HepG2 (cell line): ENCODE measurements around the gene RDH13. TPM values are rescaled to one million over a fixed set of nuclear protein-coding genes. Genes with fewer than 3 reads are reported as not detected.

Experiments
- ADNP ChIP-seq: sonication (generic); formaldehyde crosslinking; IDR thresholded peaks from 2 replicates; pipeline ENCODE4 v1.4.0; 2020; ENCODE audit warnings: missing genetic modification reagents
- AFF4 ChIP-seq: sonication (generic); formaldehyde crosslinking; IDR thresholded peaks from 2 replicates; pipeline ENCODE4 v1.4.0; 2020; ENCODE audit warnings: missing genetic modification reagents
- AGO1 ChIP-seq: fragments of 200-400 bp; formaldehyde crosslinking; IDR thresholded peaks from 2 replicates; pipeline ENCODE4 v1.6.1; 2017; ENCODE audit warnings: mild to moderate bottlenecking, low read depth, low read length, moderate library complexity; ENCODE audit not compliant: poor library complexity, severe bottlenecking
- CEBPG ChIP-seq: IDR thresholded peaks from 2 replicates; pipeline ENCODE4 v1.6.1; 2016
- CERS6 ChIP-seq: sonication (generic); formaldehyde crosslinking; IDR thresholded peaks from 2 replicates; pipeline ENCODE4 v1.5.0; 2020; ENCODE audit warnings: missing genetic modification reagents
- ELK4 ChIP-seq: sonication (generic); formaldehyde crosslinking; IDR thresholded peaks from 2 replicates; pipeline ENCODE4 v1.9.0; 2021; ENCODE audit warnings: missing genetic modification reagents, borderline replicate concordance
- FOXO4 ChIP-seq: sonication (generic); formaldehyde crosslinking; conservative IDR thresholded peaks from 2 replicates; pipeline ENCODE4 v1.8.1; 2023; ENCODE audit warnings: missing genetic modification reagents
- HCFC1 ChIP-seq: fragments of 150-350 bp; IDR thresholded peaks from 2 replicates; pipeline ENCODE4 v1.6.1; 2014; ENCODE audit warnings: low read depth, low read length
- KLF6 ChIP-seq: IDR thresholded peaks from 2 replicates; pipeline ENCODE4 v1.8.0; 2016; ENCODE audit warnings: missing biosample characterization, missing genetic modification reagents
- NCOR1 ChIP-seq: fragments of 200-600 bp; sonication (generic); IDR thresholded peaks from 2 replicates; pipeline ENCODE4 v1.7.0; 2017; ENCODE audit warnings: antibody characterized with exemption, low read length, borderline replicate concordance
- NFE2L2 ChIP-seq: fragments of 150-350 bp; IDR thresholded peaks from 2 replicates; pipeline ENCODE4 v1.6.1; 2014; ENCODE audit warnings: low read length
- ONECUT2 ChIP-seq: sonication (generic); formaldehyde crosslinking; IDR thresholded peaks from 2 replicates; pipeline ENCODE4 v1.4.0; 2020; ENCODE audit warnings: missing genetic modification reagents
- SOX13 ChIP-seq, 3 experiments: fragments of 450-650 bp in 1 of 3; sonication (generic) in 1 of 3; formaldehyde crosslinking in 1 of 3; IDR thresholded peaks in 2 of 3; conservative IDR thresholded peaks in 1 of 3; 2 replicates each; pipeline versions ENCODE4 v1.5.0 to v1.6.1; 2016 to 2020; ENCODE audit warnings: antibody characterized with exemption in 1 of 3, mild to moderate bottlenecking in 1 of 3, missing compliant biosample characterization in 1 of 3, missing genetic modification reagents in 1 of 3, moderate library complexity in 1 of 3
- TOPORS ChIP-seq: sonication (generic); formaldehyde crosslinking; IDR thresholded peaks from 2 replicates; pipeline ENCODE4 v1.8.0; 2023; ENCODE audit warnings: mild to moderate bottlenecking, missing genetic modification reagents
- ZBED4 ChIP-seq: sonication (generic); formaldehyde crosslinking; IDR thresholded peaks from 2 replicates; pipeline ENCODE4 v1.4.0; 2020; ENCODE audit warnings: missing genetic modification reagents, borderline replicate concordance
- ZNF615 ChIP-seq: sonication (generic); formaldehyde crosslinking; IDR thresholded peaks from 2 replicates; pipeline ENCODE4 v1.5.0; 2020; ENCODE audit warnings: mild to moderate bottlenecking, missing genetic modification reagents, borderline replicate concordance
- ZNF678 ChIP-seq: sonication (generic); formaldehyde crosslinking; IDR thresholded peaks from 2 replicates; pipeline ENCODE4 v1.4.0; 2020; ENCODE audit warnings: mild to moderate bottlenecking, missing genetic modification reagents
- polyA plus RNA-seq, 8 experiments: library from polyadenylated mRNA; depleted of rRNA in 3 of 8; stranded (reverse) in 7 of 8; unstranded in 1 of 8; fragments of >200 nt; fragmentation: Illumina TruSeq in 4 of 8; extraction: Trizol in 4 of 8; gene quantifications; 2 replicates each; pipeline versions ENCODE4 v1.2.1 to v1.2.3, GENCODE V29; 2011 to 2016; ENCODE audit warnings: low read depth in 4 of 8, missing spikeins in 1 of 8, mixed read lengths in 1 of 8; ENCODE audit not compliant: insufficient read depth in 1 of 8
- total RNA-seq, 5 experiments: library from RNA; depleted of rRNA; stranded (reverse); fragments of >200 nt; fragmentation: Illumina TruSeq; extraction: Trizol; gene quantifications; 2 replicates each; pipeline ENCODE4 v1.2.3, GENCODE V29; 2016; ENCODE audit warnings: low read depth in 1 of 5

The RDH13 gene
- total and polyA plus RNA-seq, 2 of the 13 experiments (the other 11 are each of a cell fraction or from before 2014, with no cell fraction given), result 13.4 to 21.5 TPM

GRCh38 chr19:55080968-55081769 lies 18.2 kb upstream of the RDH13 start (continued):
- no peak for TF ChIP-seq HCFC1
- no peak for TF ChIP-seq NCOR1
- no peak for TF ChIP-seq ADNP
- no peak for TF ChIP-seq SOX13 (IDR thresholded peaks at IDR 0.05)
- TF ChIP-seq SOX13 (CRISPR knock-in tag; conservative IDR thresholded peaks at IDR 0.05 in 1 of 2, IDR thresholded peaks at IDR 0.05 in 1 of 2), result no peak
- TF ChIP-seq ZNF678 (CRISPR knock-in tag), result peak; percentile 52; the same call in 1 of the 2 replicates
- TF ChIP-seq FOXO4, result no peak
- no peak for TF ChIP-seq AFF4 (CRISPR knock-in tag)
- TF ChIP-seq ONECUT2 (CRISPR knock-in tag), result no peak
- no peak for TF ChIP-seq ZNF615 (CRISPR knock-in tag)
- no peak for TF ChIP-seq ELK4 (CRISPR knock-in tag)
- TF ChIP-seq TOPORS (CRISPR knock-in tag), result no peak
- TF ChIP-seq CERS6 (CRISPR knock-in tag), result no peak
- TF ChIP-seq KLF6 (CRISPR knock-in tag), result no peak
- no peak for TF ChIP-seq CEBPG (CRISPR knock-in tag)
- TF ChIP-seq AGO1, result no peak
- TF ChIP-seq ZBED4, result no peak
- no peak for TF ChIP-seq NFE2L2
